GM23338 (cell line): Measurements from ENCODE around the gene PSMA5. TPM values are rescaled to one million over a fixed set of nuclear protein-coding genes. Genes with fewer than 3 reads are reported as not detected.

Experiments used
- ATAC-seq: fragments of 200-7000 bp; cut with Tn5 transposase; 3 replicates; pipeline ENCODE4 v1.9.1; 2020
- DNase-seq: peaks from one replicate; pipeline ENCODE4 v3.0.0-alpha.2; 2015; ENCODE audit warnings: low spot score
- H2AFZ ChIP-seq: fragments of 200-600 bp; sonication (generic); 2 replicates; pipeline ENCODE4 v1.8.0; 2016; ENCODE audit warnings: antibody characterized with exemption, mild to moderate bottlenecking, moderate library complexity
- H3F3A ChIP-seq: fragments of 200-600 bp; sonication (generic); replicated peaks from 2 replicates; pipeline ENCODE4 v1.8.0; 2017; ENCODE audit warnings: antibody characterized with exemption, mixed run types, low read depth
- H3K27ac ChIP-seq: fragments of 200-600 bp; sonication (generic); 2 replicates; pipeline ENCODE4 v1.6.1; 2016; ENCODE audit warnings: low read depth
- H3K27me3 ChIP-seq: fragments of 200-600 bp; sonication (generic); 2 replicates; pipeline ENCODE4 v1.8.0; 2016; ENCODE audit warnings: mild to moderate bottlenecking, mixed run types, moderate library complexity; ENCODE audit not compliant: insufficient read depth
- H3K36me3 ChIP-seq: fragments of 200-600 bp; sonication (generic); 2 replicates; pipeline ENCODE4 v1.8.0; 2016; ENCODE audit warnings: mild to moderate bottlenecking; ENCODE audit not compliant: insufficient read depth
- H3K4me1 ChIP-seq: fragments of 200-600 bp; sonication (generic); 2 replicates; pipeline ENCODE4 v1.8.0; 2016; ENCODE audit warnings: mild to moderate bottlenecking, moderate library complexity; ENCODE audit not compliant: insufficient read depth
- H3K4me2 ChIP-seq: fragments of 200-600 bp; sonication (generic); 2 replicates; pipeline ENCODE4 v1.7.1; 2017; ENCODE audit warnings: mixed run types
- H3K4me3 ChIP-seq: fragments of 200-600 bp; sonication (generic); 2 replicates; pipeline ENCODE4 v1.6.1; 2016; ENCODE audit warnings: mixed run types
- H3K79me2 ChIP-seq: fragments of 200-600 bp; sonication (generic); replicated peaks from 2 replicates; pipeline ENCODE4 v1.8.0; 2017; ENCODE audit warnings: mild to moderate bottlenecking; ENCODE audit not compliant: insufficient read depth
- H3K9me2 ChIP-seq: fragments of 200-600 bp; sonication (generic); 2 replicates; pipeline ENCODE4 v1.8.0; 2017; ENCODE audit not compliant: insufficient read depth
- H4K20me1 ChIP-seq: fragments of 200-600 bp; sonication (generic); replicated peaks from 2 replicates; pipeline ENCODE4 v1.8.0; 2017; ENCODE audit warnings: mild to moderate bottlenecking; ENCODE audit not compliant: insufficient read depth
- H3K27ac Mint-ChIP-seq: 2 replicates; pipeline ENCODE4 v1.8.0; 2020; ENCODE audit warnings: inconsistent platforms, mild to moderate bottlenecking, moderate library complexity, mixed read lengths
- H3K27me3 Mint-ChIP-seq: 3 replicates; pipeline ENCODE4 v1.8.0; 2022; ENCODE audit warnings: low read depth, mild to moderate bottlenecking, moderate library complexity, mixed read lengths, inconsistent platforms; ENCODE audit not compliant: insufficient read depth, poor library complexity
- H3K36me3 Mint-ChIP-seq: 3 replicates; pipeline ENCODE4 v1.8.0; 2021; ENCODE audit warnings: low read depth, mild to moderate bottlenecking, inconsistent platforms, moderate library complexity, mixed read lengths
- H3K4me1 Mint-ChIP-seq: 3 replicates; pipeline ENCODE4 v1.8.0; 2020; ENCODE audit warnings: mild to moderate bottlenecking, inconsistent platforms, mixed read lengths
- H3K4me3 Mint-ChIP-seq: 3 replicates; pipeline ENCODE4 v1.8.0; 2021; ENCODE audit warnings: moderate library complexity, mild to moderate bottlenecking, inconsistent platforms, mixed read lengths
- H3K9me3 Mint-ChIP-seq: 3 replicates; pipeline ENCODE4 v1.8.0; 2020; ENCODE audit warnings: moderate library complexity, mild to moderate bottlenecking, inconsistent platforms, mixed read lengths
- ETS1 ChIP-seq: IDR thresholded peaks from 2 replicates; pipeline ENCODE4 v1.6.1; 2016; ENCODE audit warnings: antibody characterized with exemption
- EZH2 ChIP-seq: fragments of 200-600 bp; sonication (generic); IDR thresholded peaks from one replicate; pipeline ENCODE4 v1.8.0; 2017; ENCODE audit warnings: antibody characterized with exemption, mild to moderate bottlenecking, low read depth; ENCODE audit not compliant: unreplicated experiment
- EZH2phosphoT487 ChIP-seq: fragments of 200-600 bp; sonication (generic); IDR thresholded peaks from one replicate; pipeline ENCODE4 v1.8.1; 2018; ENCODE audit warnings: antibody characterized with exemption; ENCODE audit not compliant: unreplicated experiment
- POLR2AphosphoS5 ChIP-seq: IDR thresholded peaks from 2 replicates; pipeline ENCODE4 v1.6.1; 2016; ENCODE audit warnings: antibody characterized with exemption, low read depth
- ZNF114 ChIP-seq: fragments of 250-450 bp; sonication (Bioruptor Pico); IDR thresholded peaks from 2 replicates; pipeline ENCODE4 v1.5.0; 2020; ENCODE audit warnings: mild to moderate bottlenecking, moderate library complexity
- ZNF462 ChIP-seq: fragments of 250-450 bp; sonication (Bioruptor Pico); IDR thresholded peaks from 2 replicates; pipeline ENCODE4 v1.5.0; 2020; ENCODE audit warnings: mild to moderate bottlenecking, moderate library complexity
- polyA plus RNA-seq: library from polyadenylated mRNA; unstranded; fragments of >200 nt; fragmentation: Nextera tagmentation; extraction: Ambion mirVana; gene quantifications from 2 replicates; pipeline ENCODE4 v1.2.1, GENCODE V29; 2016
- total RNA-seq: library from RNA; depleted of rRNA; stranded (reverse); fragments of >200 nt; shearing (Covaris generic); gene quantifications from 2 replicates; pipeline ENCODE4 v1.2.3, GENCODE V29; 2014

The PSMA5 gene
- total and polyA plus RNA-seq, 2 experiments from 2014 or later: 104 to 126 TPM

GRCh38 chr1:109386054-109386717 is 40.1 kb downstream of the PSMA5 start (continued):
- TF ChIP-seq ZNF462: no peak

GRCh38 chr1:109385417-109385816 is 40.8 kb downstream of the PSMA5 start:
- Mint-ChIP-seq H3K4me3 (no peak overlapping the region), H3K4me1 (peaks cover 34% of the 10 kb centered on the region), H3K27ac (no peak overlapping the region)
- TF ChIP-seq ETS1: no peak
- TF ChIP-seq POLR2AphosphoS5: no peak
- TF ChIP-seq EZH2phosphoT487: no peak
- no peak for TF ChIP-seq EZH2
- TF ChIP-seq ZNF462: no peak
- no peak for TF ChIP-seq ZNF114 (CRISPR knock-in tag)

More at GRCh38 chr1:109385417-109385816, 40.8 kb downstream of the PSMA5 start:
- H2AFZ ChIP-seq: no peak overlapping the region
- DNase-seq: no peak
- no peaks in the 10 kb centered on the region for H3F3A ChIP-seq
- no peak overlapping the region for H3K4me2 ChIP-seq
- peaks cover 5% of the 10 kb centered on the region; the same call in 1 of the 2 replicates for H4K20me1 ChIP-seq
- ATAC-seq: no peak
- H3K4me1 ChIP-seq: peaks cover 33% of the 10 kb centered on the region
- H3K4me3 ChIP-seq: no peak overlapping the region
- H3K9me2 ChIP-seq: no peaks in the 10 kb centered on the region
- Mint-ChIP-seq H3K9me3 (no peaks in the 10 kb centered on the region), H3K36me3 (peaks cover 7% of the 10 kb centered on the region; the same call in 2 of the 3 replicates), H3K27me3 (no peaks in the 10 kb centered on the region)
- H3K36me3 ChIP-seq: no peaks in the 10 kb centered on the region
- no peak overlapping the region for H3K27ac ChIP-seq
- no peaks in the 10 kb centered on the region for H3K27me3 ChIP-seq
- peaks cover 91% of the 10 kb centered on the region for H3K79me2 ChIP-seq
